DLD1 (cell line): ENCODE results near the gene LCN6.
"Not testable (repeated sequence)": the region's sequence is repeated elsewhere in the genome, so short reads cannot be mapped to it uniquely, and the experiment has no call there.

Experiments
- in situ Hi-C: cut with HindIII; loops from 2 replicates; pipeline ENCODE4 v1.10.0; 2017; ENCODE audit warnings: low sequenced_read_pairs

LCN6 gene

DNA sequence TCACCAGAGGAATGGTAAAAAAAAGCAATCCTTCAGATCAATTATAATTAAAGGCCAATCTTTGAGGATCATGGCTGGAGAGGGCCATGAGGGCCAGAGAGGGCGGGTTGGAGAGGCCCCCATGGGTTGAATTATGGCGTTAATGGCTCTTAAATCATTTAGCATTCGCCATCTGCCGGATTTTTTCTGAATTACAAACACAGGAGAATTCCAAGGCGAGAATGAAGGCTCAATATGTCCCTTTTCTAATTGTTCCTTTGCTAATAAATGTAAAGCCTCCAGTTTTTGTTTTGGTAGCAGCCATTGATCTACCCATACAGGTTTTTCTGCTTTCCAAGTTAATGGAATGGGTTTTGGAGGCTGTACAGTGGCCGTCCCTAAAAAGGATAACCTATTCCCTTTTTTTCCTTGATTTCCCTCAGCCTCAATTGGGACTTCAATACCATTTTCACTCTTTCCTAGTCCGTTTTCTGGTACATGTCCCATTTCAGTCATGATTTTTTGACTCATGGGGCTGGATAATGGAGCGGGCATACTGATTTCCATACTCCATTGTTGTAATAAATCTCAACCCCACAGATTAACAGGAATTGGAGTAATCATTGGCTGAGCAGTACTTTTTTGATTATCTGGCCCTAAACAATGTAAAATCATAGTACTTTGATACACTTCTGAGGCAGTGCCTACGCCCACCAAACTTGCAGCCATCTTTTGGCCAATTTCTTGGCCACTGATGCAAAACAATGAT lies 36.1 kb upstream of the LCN6 start:
- in situ Hi-C loops = no loop called here

DNA sequence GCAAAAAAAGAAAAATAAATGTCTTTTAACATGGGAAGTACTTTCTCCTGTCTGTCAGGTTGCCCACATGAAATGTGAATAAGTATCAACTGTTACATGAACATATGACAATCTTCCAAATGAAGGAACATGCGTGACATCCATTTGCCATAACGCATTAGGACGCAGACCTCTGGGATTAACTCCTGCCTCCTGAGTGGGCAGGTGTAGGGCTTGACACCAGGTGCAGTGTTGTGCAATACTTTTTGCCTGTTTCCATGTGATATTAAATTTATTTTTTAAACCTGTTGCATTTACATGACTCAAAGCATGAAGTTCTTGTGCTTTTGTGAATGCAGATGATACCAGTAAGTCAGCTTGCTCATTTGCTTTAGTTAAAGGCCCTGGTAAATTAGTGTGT lies 34.1 kb upstream of the LCN6 start:
- in situ Hi-C loops = no loop called here

- in situ Hi-C loops = no loop called here
Observed at GRCh38 chr9:136779808-136780207, 31.5 kb upstream of the LCN6 start.

DNA sequence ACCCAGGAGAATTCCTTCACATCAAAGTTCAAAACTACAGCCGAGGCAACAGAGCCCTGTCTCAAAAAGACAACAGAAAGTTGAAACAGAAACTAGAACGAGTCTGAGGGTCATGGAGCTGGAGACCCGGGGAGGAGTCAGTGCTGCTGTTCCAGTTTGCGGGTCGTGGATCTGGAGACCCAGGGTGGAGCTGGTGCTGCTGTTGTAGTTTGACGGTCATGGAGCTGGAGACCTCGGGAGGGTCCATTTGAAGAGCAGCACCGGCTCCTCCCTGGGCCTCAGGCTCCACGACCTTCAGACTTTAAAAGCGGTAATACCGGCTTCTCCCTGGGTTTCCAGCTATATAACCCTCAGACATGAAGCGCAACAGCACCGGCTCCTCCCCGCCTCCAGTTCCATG lies 29.0 kb upstream of the LCN6 start:
- in situ Hi-C loops = no loop called here

DNA sequence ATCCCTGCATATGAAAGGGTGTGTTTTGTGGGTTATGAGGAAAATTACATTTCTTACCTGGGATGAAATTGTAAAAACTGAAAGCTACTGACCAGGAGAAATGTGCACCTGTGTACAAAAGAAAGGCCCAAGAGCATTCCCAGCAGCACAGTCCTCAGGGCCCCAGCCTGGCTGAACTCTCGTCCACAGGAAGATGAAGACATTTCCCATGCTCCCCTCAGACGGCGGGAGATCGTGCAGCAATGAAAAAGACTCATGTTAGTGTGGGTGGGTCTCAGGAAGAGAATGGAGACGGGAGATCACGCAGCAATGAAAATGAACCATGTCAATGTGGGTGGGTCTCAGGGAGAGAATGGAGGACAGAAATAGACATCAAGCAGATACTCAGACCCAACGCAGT lies 28.6 kb upstream of the LCN6 start:
- in situ Hi-C loops = no loop called here

- in situ Hi-C loops = no loop called here
Observed at GRCh38 chr9:136775191-136775590, 26.9 kb upstream of the LCN6 start.

DNA sequence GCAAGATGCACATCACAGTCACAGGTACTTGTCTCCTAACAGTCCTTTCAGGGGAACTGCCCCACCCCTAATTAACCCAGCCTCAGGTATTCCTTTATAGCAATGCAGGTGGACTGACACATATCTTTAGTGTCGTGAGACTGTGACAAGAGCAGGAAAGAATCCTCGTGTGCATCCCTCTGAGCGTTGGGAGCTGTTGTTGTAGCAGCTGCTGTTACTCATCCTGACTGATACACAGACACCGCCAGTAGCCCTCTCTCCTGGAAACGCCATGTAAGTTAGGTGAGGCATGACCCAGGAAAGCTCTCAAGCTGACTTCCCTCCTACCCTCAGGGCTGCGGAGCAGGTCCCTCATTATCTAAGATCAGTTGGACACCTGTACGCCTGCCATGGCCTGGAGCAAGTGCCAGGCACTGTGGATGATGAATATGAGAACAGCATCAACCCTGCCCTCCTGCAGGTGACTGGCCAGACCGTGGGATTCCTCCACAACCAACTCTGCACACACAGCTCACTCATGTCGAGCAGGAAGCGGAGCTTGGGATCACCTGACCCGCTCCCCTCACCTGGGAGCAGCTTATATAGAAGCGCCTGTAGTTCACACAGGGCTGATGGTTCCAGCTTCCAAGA lies 26.2 kb upstream of the LCN6 start:
- in situ Hi-C loops = no loop called here

- in situ Hi-C loops = no loop called here
Observed at GRCh38 chr9:136773386-136774044, 25.2 kb upstream of the LCN6 start.

DNA sequence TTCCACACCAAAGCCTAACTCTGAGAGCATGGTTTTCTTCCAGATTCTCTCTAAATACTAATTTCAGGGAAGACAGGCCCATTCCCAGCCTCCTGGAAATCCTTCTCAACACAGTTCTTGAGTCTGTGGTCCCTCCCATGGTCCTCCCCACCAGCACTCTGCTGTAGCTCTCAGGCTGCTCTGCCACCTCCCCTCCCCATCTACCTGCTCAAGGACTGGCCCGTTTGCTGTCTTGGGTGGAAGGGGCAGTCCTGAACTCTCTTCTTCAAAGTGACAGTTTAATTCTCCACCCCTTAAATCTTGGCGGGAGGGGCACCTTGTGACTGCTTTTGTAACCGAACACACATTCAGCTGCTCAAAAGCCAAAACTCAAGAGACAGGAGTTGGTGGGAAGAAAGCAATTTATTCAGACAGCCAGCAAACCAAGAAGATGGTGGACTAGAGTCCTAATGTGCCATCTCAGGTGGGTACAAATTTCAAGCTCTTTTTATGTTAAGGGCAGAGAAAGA lies 23.6 kb upstream of the LCN6 start:
- in situ Hi-C loops = no loop called here

- in situ Hi-C loops = no loop called here
Observed at GRCh38 chr9:136769710-136770191, 21.4 kb upstream of the LCN6 start.

DNA sequence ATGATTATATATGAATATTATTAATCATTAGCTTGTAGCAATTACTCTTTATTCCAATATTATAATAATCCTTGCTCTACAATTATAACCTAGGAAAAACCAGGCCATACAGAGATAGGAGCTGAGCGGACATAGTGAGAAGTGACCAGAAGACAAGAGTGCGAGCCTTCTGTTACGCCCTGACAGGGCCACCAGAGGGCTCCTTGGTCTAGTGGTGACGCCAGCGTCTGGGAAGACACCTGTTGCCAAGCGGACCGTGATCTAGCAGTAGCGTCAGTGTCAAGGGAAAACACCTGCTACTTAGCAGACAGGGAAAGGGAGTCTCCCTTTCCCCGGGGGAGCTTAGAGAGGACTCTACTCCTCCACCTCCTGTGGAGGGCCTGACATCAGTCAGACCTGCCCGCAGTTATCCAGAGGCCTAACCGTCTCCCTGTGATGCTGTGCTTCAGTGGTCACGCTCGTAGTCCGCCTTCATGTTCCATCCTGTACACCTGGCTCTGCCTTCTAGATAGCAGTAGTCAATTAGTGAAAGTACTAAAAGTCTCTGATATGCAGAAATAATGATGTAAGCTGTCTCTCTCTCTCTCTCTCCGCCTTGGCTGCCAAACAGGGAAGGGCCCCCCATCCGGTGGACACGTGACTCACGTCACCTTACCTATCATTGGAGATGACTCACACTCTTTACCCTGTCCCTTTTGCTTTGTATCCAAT lies 18.2 kb upstream of the LCN6 start:
- in situ Hi-C loops = not testable (repeated sequence)

- in situ Hi-C loops = not testable (repeated sequence)
Observed at GRCh38 chr9:136765745-136766409, 17.6 kb upstream of the LCN6 start.

GRCh38 chr9:136765041-136765440 lies 16.7 kb upstream of the LCN6 start:
- in situ Hi-C loops = no loop called here

DNA sequence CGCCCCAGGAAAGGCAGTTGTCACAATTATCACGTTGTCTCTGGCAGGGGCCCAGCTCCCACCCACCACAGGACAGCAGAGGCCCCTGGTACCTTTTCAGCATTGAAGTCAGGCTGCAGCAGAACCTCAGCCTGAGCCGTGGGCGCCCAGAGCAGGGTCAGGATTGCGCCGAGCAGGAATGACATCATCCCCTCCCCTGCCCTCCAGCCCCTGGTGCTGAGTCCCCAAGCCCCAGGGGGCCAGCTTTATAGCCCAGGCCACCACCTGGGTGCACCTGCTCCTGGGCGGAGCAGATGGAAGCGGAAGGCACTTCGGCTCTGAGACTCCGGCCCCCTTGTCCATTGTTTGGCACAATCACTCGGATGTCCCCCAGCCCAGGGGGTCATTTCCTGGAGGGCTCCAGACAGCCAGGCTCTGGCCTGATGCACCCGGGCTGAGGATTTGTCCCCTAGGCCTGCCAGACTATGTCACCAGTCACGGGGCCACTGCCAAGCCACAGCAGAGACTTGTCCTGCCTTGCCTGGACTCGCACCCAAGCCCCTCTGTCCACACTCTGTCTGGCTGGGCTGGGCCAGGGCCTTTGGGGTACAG lies 16.1 kb upstream of the LCN6 start, which contains the start of gene LCN15:
Gene LCN15, minus strand, starts transcription at position 218 of the 591 bp plus-strand sequence. Its CDS starts 30 bp downstream, at position 188.
- in situ Hi-C loops = no loop called here

- in situ Hi-C loops = no loop called here
Observed at GRCh38 chr9:136763649-136764035, 15.3 kb upstream of the LCN6 start.

- in situ Hi-C loops = no loop called here
Observed at GRCh38 chr9:136762915-136763648, 14.8 kb upstream of the LCN6 start.

DNA sequence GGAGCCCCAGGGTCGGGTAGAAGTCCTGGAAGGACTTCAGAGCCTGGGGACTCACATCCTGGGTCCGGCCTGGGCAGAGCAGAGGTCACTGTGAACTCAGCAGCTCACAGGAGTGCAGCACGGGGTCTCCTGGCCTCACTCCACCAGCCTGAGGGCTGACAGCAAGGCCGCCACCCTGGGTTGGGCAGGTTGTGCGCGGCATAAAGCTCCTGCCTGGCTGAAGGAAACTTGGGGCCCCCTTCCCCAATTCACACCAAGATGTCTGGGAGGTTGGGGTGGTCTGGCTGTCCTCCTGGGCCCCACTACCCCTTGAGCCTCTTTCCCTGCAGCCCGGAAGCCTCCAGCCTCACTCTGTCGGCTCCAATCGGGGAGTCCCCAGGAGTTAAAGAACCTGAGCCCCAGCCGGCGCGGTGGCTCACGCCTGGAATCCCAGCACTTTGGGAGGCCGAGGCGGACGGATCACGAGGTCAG lies 13.9 kb upstream of the LCN6 start:
- in situ Hi-C loops = no loop called here

DNA sequence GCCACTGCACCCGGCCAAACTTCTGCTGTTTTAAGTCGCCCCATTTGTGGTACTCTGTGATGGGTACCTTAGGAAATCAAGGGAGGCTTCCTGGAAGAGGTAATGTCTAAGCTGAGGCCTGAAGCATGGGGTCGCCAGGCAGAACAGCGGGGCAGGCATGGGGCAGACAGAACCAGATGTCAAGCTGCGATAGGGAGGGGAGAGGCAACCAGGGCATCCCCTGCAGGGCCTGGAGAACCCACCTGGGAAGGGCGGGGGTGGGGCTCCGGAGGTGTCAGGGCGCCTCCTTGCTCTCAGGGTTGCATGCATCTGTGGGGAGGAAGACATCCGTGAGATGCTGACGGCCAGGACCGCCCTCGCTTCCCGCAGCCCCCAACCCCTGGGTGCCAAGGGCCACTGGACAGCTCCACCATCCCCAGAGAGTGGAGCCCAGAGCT lies 13.2 kb upstream of the LCN6 start:
- in situ Hi-C loops = no loop called here

GRCh38 chr9:136760834-136761544 lies 12.7 kb upstream of the LCN6 start:
- in situ Hi-C loops = not testable (repeated sequence)
